HTERT RPE-1 (cell line): Measurements from ENCODE around the gene SLC35F4.
"Not testable (repeated sequence)": the region's sequence is repeated elsewhere in the genome, so short reads cannot be mapped to it uniquely, and the experiment has no call there.

Experiments used
- in situ Hi-C: fragments of 300-500 bp; cut with MboI; formaldehyde crosslinking; loops from 4 replicates; pipeline ENCODE4 v1.14.3; 2020; ENCODE audit warnings: low sequenced_read_pairs

The SLC35F4 gene

DNA sequence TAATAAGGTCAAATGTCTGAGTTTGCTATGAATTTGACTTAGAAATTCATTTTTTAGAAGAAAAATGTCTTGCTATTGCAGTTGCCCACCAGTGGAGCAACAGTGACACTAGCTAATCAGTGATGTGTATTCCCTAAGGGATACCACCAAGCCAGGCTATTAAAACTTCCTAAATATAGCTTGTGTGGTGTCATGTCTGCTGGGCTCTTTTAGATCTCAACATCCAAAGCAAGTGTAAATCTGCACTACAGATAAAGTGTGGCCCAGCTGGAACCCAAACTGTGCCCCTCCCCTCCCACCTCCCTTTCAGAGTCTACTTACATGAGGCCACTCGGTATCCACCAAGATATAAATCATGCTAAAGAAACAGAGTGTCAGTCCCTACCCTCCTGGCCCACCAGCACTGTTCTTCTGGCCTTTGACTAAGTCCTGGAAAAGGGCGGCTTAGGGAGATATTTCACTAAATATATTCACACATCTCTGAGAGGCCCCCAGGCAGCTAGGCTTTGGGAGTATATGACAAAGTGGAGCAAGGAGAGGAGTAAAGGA is 53.8 kb downstream of the SLC35F4 start:
- in situ Hi-C loops: no loop called here

DNA sequence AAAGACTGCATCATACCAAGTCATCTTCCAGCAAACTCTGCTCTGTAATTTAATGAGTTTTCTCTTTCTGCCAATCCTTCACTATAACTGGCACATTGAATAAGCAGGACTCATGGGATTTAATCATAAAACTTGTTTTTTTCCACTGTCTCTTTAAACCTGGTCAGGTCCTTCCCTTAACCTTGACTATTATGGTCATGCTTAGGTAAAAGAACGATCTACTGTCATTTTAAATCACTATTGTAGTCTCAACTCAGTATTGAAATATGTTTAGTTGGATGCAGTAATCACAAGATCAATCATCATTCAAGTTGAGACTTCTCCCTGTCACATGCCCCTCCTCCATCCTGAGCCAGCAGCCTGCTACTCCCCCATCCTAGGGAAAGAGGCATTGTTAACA is 56.1 kb downstream of the SLC35F4 start:
- in situ Hi-C loops: no loop called here

DNA sequence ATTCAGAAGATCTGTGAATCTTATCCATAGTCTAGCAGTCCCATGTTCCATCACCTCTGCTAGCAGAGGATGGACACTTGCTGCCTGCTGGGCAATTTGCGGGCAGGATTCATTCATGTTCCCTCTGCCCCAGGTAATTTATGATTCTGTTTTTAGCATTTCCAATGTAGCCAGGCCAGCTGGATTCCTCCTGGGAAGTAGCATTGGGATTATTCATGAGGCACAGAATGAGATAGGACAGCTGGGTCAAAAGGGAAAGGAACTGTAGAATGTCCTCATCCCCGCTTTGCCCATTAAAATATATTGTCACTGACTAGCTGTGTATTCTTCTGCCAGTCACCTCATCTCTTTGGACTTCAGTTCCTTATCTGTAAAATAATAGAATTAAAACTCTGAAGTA is 68.7 kb downstream of the SLC35F4 start:
- in situ Hi-C loops: no loop called here

DNA sequence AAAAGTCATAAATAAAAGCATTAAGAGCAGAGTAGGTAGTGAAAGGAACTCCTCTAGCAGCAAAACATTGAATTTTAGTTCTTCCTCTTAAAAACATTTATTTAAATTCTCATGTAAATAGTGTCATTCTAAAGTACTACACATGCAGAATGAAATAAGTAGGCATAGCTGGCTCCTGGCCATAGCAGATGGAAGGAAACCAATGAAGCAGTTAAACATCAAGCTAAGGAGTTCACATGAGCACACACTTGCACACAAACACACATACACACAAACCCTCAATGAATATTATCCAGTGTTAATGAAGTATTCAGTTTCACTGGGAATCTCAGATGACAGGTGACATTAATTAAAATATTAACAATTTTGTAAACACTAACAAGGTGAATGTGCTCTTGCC is 69.3 kb downstream of the SLC35F4 start:
- in situ Hi-C loops: no loop called here

DNA sequence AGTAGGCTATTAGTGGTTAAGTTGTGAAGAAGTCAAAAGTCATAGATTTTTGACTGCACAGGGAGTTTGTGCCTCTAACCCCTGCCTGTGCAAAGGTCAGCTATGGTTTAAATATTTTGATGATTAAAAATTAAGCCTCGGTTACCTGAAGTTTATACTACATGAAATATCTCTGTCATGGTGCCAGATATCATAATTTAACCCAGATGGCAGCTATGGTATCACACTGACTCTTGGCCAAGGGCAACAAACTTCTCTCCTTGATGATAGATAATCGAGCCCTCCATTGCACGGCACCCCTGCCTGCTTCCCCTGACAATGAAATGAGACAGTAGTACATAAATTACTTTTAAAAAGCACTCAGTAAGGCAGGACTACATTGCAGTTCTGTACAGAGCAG is 80.8 kb downstream of the SLC35F4 start:
- in situ Hi-C loops: no loop called here

DNA sequence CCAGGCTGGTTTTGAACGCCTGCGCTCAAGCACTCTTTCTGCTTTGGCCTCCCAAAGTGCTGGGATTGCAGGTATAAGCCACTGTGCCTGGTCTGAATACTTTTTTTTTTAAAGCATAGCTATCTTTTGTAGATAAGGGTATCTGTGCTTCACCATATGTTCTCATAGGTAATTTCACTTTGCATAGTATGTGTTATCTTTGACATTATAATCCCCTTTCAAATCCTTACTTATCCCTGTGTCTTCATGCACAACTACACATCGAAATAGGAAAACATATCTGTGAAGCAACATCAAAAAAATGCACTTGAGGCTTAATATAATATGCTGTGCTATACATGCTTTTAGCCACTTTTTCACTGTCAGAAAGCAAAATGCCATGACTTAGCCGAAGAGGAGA is 94.1 kb downstream of the SLC35F4 start:
- in situ Hi-C loops: no loop called here

DNA sequence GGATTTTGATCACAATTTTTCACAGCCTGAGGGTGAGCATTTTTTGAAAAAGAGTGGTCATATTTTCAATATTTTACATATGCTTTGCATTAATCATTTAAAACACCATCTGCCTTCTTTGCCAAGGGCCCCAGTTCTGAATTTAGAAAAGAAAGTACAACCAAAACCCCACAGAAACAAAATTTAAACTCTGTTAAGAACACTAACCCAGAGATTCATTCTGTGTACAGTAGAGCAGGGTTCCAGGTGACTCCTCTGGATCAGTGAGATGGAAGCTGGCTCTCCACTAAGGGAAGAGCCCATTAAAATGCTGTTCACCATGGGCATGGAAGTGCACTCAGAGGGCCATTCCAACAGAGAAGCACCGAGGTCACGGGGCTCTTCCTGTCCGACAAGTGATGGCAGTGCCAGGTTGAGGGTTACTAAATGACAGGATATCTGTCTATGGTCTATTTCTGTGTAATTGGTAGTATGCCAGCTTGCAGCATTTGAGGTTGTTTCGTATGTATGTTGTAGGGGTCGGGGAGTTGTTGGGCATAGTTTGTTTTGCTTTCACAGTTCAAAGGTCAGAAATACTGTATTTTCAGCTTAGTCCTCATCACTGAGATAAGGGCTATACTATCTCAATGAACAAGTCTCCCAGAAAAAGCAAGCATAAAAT is 95.9 kb downstream of the SLC35F4 start:
- in situ Hi-C loops: no loop called here

DNA sequence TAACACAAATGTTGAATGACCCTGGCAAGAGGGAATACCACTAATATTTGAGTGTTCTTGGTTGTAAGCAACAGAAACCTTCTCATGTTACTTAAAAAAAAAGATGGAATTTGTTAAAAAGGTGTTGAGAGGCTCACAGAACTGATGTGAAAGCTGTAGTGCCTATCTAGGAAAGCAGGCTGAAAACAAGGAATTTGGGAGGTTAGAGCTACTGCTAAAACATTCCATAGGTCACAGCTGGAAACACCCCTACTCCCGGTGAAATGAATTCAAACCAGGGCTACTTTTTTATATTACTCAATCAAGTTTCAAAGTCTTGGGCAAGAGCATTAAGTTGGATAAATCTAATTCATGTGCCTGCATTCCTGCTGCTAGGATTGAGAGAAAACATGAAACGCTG is 104.1 kb downstream of the SLC35F4 start:
- in situ Hi-C loops: no loop called here

DNA sequence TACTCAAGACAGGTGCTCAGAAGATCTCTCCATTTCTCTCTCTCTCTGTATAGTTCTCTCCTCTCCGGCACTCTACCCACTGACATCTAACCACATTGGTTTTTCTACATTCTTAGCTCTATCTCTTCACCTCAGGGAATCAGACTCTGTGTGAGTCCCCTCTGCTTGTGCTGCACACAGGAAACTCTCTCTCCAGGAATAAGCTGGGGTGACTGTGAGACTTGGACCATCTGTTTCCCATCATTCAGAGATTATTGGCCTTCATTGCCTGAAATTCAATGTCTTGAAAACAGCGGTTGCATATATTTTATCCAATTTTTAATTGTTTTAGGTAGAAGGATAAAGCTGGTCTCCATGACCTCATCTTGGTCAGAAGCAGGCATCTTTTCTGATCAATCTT is 105.0 kb downstream of the SLC35F4 start:
- in situ Hi-C loops: no loop called here

DNA sequence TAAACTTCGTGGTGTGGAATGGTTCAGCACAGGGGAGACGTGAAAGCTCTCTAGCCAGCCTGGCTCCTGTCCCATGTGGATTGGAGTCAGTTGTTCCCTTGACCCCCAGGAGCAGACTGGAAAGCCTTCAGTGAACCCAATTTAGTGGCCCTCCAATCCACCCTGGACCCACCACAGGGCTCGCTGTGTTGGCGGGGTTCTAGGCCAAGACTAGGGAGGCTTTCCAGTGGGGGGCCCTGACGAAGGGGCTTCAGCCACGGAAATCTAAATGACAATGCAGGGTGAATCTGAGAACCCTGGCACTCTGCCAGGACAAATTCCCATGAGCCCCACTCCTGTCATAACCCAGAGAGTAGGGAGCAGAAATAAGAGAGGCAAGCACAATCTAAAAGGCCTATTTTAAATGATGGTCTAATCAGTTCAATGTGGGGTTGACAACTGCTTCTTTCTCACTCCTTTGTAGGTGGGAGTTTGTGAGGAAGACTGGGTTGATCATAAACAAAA is 110.8 kb downstream of the SLC35F4 start:
- in situ Hi-C loops: no loop called here

DNA sequence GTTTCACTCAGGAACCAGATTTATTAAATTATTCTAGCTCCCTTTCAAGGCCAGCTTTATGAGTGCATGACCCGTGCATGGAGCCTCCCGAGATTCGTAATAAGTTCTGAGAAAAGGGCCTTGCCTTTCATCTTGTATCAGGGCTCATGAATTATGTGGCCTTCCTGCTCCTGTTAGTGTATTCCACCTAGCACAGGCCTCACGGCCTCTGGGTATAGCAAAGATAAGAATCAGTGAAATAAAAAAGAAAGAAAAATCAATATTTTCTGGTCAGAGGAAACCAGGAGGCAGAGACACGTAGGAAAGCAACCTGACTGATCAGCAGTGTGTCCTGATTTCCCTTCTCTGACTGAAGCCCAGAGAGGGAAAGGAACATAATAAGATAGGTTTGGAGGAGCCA is 111.4 kb downstream of the SLC35F4 start:
- in situ Hi-C loops: no loop called here

DNA sequence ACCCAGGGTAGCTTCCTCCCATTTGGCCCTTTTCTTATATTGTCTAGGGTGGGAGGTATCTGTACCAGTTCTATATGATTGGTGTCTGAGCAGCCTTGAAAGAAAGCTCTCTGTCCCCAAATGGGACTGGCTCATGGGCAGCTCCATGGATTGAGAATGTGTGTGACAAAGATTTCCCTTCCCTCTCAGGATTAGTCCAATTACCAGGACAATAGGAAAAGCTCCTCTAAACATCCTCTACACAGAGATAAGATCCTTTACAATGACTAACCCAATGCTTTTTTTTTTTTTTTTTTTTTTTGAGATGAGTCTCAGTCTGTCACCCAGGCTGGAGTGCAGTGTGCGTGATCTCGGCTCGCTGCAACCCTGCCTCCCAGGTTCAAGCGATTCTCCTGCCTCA is 112.1 kb downstream of the SLC35F4 start:
- in situ Hi-C loops: no loop called here

DNA sequence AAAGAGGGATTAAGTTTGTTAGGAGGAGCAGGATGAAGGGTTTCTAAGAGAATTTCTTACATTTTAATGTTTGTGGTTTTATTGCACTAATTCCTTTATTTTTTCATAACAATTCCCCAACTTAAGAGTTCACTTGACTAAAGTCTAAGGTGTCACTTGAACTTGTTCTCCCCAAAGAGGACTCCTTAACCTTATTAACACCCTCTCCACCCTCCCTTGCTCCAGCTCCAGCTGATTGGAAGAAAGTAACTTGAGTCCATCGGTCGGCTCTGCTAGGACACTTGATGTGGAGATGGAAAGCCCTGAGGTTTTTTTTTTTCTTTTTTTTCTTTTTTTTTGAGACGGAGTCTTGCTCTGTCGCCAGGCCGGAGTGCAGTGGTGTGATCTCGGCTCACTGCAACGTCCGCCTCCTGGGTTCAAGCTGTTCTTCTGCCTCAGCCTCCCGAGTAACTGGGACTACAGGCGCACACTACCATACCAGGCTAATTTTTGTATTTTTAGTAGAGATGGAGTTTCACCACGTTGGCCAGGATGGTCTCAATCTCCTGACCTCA is 113.7 kb downstream of the SLC35F4 start:
- in situ Hi-C loops: not testable (repeated sequence)

DNA sequence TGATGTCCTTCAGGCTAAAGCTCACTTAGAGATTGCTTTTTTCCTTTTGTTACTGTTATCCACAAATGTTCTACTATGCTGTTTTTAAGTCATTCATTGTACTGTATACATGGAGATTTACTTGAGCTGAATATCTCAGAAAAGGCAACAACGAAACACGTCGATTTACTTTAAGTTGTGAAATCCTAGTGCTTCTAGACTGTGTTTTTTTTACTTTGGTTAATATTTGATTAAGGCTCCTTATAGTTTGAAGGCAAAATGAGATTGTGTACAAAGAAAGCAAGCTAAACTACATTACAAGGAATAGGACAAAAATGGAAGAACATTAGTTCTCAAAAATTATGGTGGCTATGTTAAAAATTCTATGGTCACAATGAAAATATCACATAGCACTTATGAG is 114.5 kb downstream of the SLC35F4 start:
- in situ Hi-C loops: no loop called here

DNA sequence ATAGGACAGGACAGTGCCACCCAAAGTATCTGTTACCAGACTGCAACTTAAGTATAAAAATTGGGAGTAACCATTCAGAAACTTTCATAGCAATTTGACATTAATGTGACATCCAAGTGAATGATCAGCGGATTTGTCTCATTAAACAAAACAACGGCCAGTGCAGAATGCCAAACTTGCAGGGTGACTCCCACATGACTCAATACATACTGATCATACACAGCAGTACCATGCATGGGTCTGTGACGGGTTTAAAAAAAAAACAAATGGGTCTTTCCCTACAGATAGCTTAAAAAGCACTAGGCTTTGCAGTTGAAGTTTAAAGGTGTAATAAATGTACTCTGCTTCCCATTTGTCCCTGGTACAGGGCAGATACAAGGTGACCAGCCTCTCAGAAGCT is 116.6 kb downstream of the SLC35F4 start:
- in situ Hi-C loops: no loop called here

DNA sequence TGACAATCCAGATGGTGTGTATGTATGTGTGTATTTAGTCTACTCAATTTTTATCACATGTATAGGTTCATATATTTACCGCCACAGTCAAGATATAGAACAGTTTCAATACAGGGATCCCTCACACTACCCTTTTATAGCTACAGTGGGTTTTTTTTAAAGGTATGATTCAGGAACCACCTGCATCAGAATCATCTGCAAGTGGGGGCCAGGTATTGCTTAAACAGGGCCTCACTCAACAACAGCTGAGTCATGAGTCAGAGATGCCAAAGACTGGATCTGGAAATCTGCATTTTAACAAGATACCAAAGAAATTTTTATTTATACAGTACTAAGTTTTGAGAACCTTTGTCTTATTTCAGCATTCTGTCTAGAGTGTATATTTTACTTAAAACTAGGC is 117.6 kb downstream of the SLC35F4 start:
- in situ Hi-C loops: no loop called here

DNA sequence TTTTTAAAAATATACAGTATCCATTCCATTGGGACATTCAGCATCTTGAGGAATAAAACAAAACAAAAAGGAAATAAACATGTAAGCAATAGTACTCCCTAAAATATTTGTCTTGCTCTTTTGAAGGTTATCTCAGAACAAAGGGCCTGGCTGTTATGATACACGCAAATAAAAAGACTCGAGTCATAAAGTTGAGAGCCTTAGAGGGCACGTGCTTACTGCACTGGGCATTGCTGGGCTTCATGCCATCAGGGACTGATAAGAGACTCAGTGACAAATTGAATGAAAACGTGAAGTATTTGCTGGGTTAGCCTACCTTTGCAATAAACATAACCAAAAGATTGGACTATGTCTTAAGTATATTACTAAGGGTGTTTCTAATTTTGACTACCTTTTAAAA is 118.9 kb downstream of the SLC35F4 start:
- in situ Hi-C loops: no loop called here

DNA sequence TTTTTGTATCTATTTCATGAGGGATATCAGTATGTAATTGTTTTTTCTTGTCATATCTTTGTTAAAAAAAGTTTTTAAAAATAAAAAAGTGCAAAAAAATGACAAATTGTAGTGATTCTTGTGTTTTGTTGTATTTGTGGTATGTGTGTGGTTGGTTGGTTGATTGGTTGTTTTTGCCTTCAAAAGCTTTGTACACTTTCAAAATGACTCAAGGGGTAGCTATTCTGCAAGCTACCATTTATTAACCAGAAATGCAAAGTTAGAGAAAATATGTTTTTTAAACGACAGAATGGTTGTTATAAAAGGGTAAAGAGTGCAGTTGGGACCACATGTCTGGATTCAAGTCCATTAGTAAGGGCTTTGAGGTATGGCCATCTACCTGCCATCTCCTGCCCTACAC is 119.3 kb downstream of the SLC35F4 start:
- in situ Hi-C loops: no loop called here

DNA sequence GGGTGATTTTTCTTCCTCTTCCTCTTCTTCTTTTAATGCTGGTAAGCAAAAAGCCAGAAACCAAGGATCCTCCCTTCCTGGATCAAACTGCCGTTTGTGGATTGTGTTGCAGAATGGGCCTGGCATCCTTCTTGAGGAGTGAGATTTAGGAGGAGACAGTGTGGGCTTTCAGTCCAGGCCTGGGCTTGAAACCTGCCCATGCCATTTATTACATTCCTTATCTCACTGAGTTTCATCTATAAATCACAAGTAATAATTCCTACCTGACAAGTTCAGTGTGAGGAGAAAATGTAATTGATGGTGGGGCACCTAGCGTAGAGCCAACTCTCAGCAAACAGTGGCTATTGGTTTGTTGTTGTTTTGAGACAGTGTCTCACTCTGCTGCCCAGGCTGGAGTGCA is 126.4 kb downstream of the SLC35F4 start:
- in situ Hi-C loops: no loop called here

DNA sequence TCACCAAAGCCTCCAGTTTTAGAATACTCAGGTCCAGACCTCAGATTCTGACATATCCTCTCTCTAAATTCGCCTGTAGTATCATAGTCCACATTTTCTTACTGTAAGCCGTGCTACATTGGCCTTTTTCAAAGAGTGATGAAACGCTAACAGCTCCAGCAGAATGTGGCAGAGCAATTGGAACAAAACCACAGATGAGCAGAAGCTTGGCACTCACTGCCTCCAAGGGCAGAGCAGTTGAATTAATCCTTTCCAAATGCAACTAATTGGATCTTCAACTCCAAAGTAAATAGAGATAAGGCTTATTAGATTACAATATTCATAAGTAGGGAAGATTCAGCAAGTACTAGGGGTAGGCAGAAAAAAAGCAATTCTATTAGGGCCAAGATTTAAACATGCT is 128.3 kb downstream of the SLC35F4 start:
- in situ Hi-C loops: no loop called here

DNA sequence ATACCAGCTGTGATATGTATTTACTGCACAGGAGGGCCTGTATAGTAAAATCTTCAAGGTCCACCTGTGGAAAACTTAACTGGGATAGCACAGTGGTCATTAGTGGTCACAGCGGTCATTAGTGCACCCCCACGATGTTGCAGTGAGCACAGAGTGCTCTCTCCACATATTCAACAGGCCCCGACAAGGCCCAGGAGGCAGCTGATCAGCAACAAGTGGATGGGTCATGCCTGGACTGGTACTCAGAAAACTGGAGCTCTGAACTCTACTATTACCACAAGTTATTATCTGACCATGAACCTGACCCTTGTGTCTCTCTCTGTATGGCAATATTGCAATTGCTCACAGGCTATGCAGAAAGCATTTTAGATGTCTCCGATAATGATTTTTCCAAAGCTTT is 129.5 kb downstream of the SLC35F4 start:
- in situ Hi-C loops: no loop called here

DNA sequence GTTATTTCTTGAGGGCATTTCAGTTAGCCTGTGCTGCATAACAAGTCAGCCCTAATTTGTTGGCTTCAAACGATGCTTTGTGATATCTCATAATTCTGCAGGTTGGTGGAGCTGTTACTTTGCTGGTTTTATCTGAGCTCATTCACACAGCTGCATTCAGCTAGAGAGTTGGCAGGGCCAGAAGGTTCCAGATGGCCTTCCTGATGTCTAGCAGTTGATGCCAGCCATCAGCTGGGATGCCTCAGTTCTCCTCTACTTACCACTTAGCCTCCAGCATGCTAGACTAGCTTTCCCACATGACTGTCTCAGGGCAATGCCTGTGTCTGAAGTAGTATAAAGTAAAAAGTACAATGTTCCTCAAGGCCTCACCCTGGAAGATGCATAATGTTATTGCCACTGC is 130.6 kb downstream of the SLC35F4 start:
- in situ Hi-C loops: no loop called here
